Endothelial cell of umbilical vein (primary cell): ENCODE data around the gene WDFY2. TPM values are rescaled to one million over a fixed set of nuclear protein-coding genes. Genes with fewer than 3 reads are reported as not detected.

Experiments used
- BruUV-seq: library from RNA; stranded (reverse); fragments of 400-500 nt; replicated peaks from 2 replicates; lab custom pipeline; 2021; lab: Mats Ljungman, UMichigan
- CTCF ChIA-PET: fragments of 300-600, 350-600 bp; sonication (Branson Sonifier 250); formaldehyde crosslinking; loops from one replicate; lab custom pipeline; 2021; ENCODE audit warnings: antibody characterized with exemption, inconsistent platforms; lab: Charles Lee
- POLR2A ChIA-PET: fragments of 300-600, 350-600 bp; sonication (Branson Sonifier 250); formaldehyde crosslinking; loops from one replicate; lab custom pipeline; 2021; ENCODE audit warnings: antibody characterized with exemption, inconsistent platforms; lab: Charles Lee
- DNase-seq: peaks from one replicate; pipeline ENCODE4 v3.0.0-alpha.2; 2011; ENCODE audit warnings: low read depth, low spot score
- FAIRE-seq: peaks from 2 replicates; lab custom pipeline; 2011; peaks lifted over from hg19 to GRCh38; lab: Jason Lieb, UNC
- H2AFZ ChIP-seq: 2 replicates; pipeline ENCODE4 v1.6.0; 2012; ENCODE audit warnings: low read depth, low read length, control low read depth, inconsistent platforms
- H3K27ac ChIP-seq: 2 replicates; pipeline ENCODE4 v1.5.1; 2011; ENCODE audit warnings: low read depth, mild to moderate bottlenecking, control low read depth, low read length, moderate library complexity; ENCODE audit not compliant: insufficient read depth
- H3K27me3 ChIP-seq, 2 experiments: 2 replicates each; pipeline versions ENCODE4 v1.6.0 to v1.6.1; 2011; ENCODE audit warnings: low read length in 2 of 2, mixed read lengths in 1 of 2; ENCODE audit not compliant: control insufficient read depth in 2 of 2, insufficient read depth in 2 of 2
- H3K36me3 ChIP-seq, 2 experiments: 2 replicates in 1 of 2; 3 replicates in 1 of 2; pipeline ENCODE4 v1.5.1; 2011; ENCODE audit warnings: low read length in 2 of 2, mild to moderate bottlenecking in 1 of 2, moderate library complexity in 1 of 2; ENCODE audit not compliant: control insufficient read depth in 2 of 2, insufficient read depth in 2 of 2; ENCODE audit errors: extremely low read depth in 1 of 2
- H3K4me1 ChIP-seq: 3 replicates; pipeline ENCODE4 v1.5.1; 2011; ENCODE audit warnings: mild to moderate bottlenecking, low read length; ENCODE audit not compliant: control insufficient read depth, insufficient read depth; ENCODE audit errors: extremely low read depth
- H3K4me2 ChIP-seq: 2 replicates; pipeline ENCODE4 v1.6.1; 2011; ENCODE audit warnings: low read length, control low read depth, mixed read lengths; ENCODE audit not compliant: insufficient read depth
- H3K4me3 ChIP-seq, 3 experiments: fragments of 200-600 bp in 1 of 3; sonication (generic), shearing (Covaris generic) in 1 of 3; replicated peaks in 1 of 3; 2 replicates each; pipeline ENCODE4 v1.5.1; 2011 to 2016; ENCODE audit warnings: control low read depth in 3 of 3, low read length in 3 of 3, mild to moderate bottlenecking in 2 of 3, inconsistent platforms in 1 of 3, low read depth in 1 of 3, moderate library complexity in 1 of 3; ENCODE audit not compliant: insufficient read depth in 1 of 3
- H3K79me2 ChIP-seq: 2 replicates; pipeline ENCODE4 v1.6.0; 2012; ENCODE audit warnings: low read length, inconsistent platforms; ENCODE audit not compliant: control insufficient read depth, insufficient read depth
- H3K9ac ChIP-seq: replicated peaks from 2 replicates; pipeline ENCODE3; 2011; ENCODE audit warnings: low read length, control low read depth; ENCODE audit not compliant: insufficient read depth; ENCODE audit errors: extremely low read depth
- H3K9me1 ChIP-seq: replicated peaks from 3 replicates; pipeline ENCODE4 v1.6.0; 2011; ENCODE audit warnings: mild to moderate bottlenecking, low read length; ENCODE audit not compliant: control insufficient read depth, insufficient read depth; ENCODE audit errors: extremely low read depth
- H3K9me3 ChIP-seq: replicated peaks from 2 replicates; pipeline ENCODE4 v1.5.1; 2012; ENCODE audit warnings: low read length, inconsistent platforms; ENCODE audit not compliant: control insufficient read depth, insufficient read depth
- H4K20me1 ChIP-seq: replicated peaks from 2 replicates; pipeline ENCODE3; 2011; ENCODE audit warnings: mild to moderate bottlenecking, low read length; ENCODE audit not compliant: control insufficient read depth, insufficient read depth; ENCODE audit errors: extremely low read depth
- CTCF ChIP-seq, 2 donors: IDR thresholded peaks; 1 replicate in 1 of 2; 2 replicates in 1 of 2; pipeline ENCODE4 v1.5.1; 2011; ENCODE audit warnings: low read length in 2 of 2, mild to moderate bottlenecking in 2 of 2, moderate library complexity in 2 of 2, control low read depth in 1 of 2, inconsistent platforms in 1 of 2, low read depth in 1 of 2; ENCODE audit not compliant: insufficient read depth in 1 of 2; ENCODE audit errors: extremely low read depth in 1 of 2
- EZH2 ChIP-seq: IDR thresholded peaks from 2 replicates; pipeline ENCODE4 v1.6.1; 2012; ENCODE audit warnings: borderline replicate concordance, low read depth, mild to moderate bottlenecking, moderate library complexity, low read length, inconsistent platforms; ENCODE audit not compliant: severe bottlenecking
- FOS ChIP-seq: IDR thresholded peaks from 2 replicates; pipeline ENCODE4 v1.6.1; 2011; ENCODE audit warnings: mild to moderate bottlenecking, low read length, moderate library complexity, borderline replicate concordance; ENCODE audit not compliant: insufficient read depth
- GATA2 ChIP-seq: IDR thresholded peaks from 2 replicates; pipeline ENCODE4 v1.7.0; 2011; ENCODE audit warnings: low read depth, mild to moderate bottlenecking, moderate library complexity, mixed read lengths, low read length; ENCODE audit not compliant: insufficient read length, insufficient read depth
- JUN ChIP-seq: IDR thresholded peaks from 2 replicates; pipeline ENCODE4 v1.6.1; 2011; ENCODE audit warnings: borderline replicate concordance, low read depth; ENCODE audit not compliant: insufficient read length, insufficient read depth
- MAX ChIP-seq: IDR thresholded peaks from 2 replicates; pipeline ENCODE4 v1.6.1; 2011; ENCODE audit not compliant: insufficient read depth, insufficient read length
- MYC ChIP-seq: IDR thresholded peaks from one replicate; pipeline ENCODE4 v1.6.1; 2011; ENCODE audit warnings: mild to moderate bottlenecking, low read depth, low read length
- POLR2A ChIP-seq: IDR thresholded peaks from 2 replicates; pipeline ENCODE4 v1.6.1; 2012; ENCODE audit warnings: low read depth, mild to moderate bottlenecking, control low read depth, low read length
- POLR2AphosphoS5 ChIP-seq: IDR thresholded peaks from 2 replicates; pipeline ENCODE4 v1.6.1; 2012; ENCODE audit warnings: low read depth, mild to moderate bottlenecking, control low read depth, low read length, moderate library complexity; ENCODE audit not compliant: insufficient read depth
- dilution Hi-C: fragments of 300-500 bp; cut with MboI; formaldehyde crosslinking; loops from one replicate; pipeline ENCODE4 v1.15.0; 2019; ENCODE audit warnings: low sequenced_read_pairs; ENCODE audit not compliant: extremely low pct_ligation_motif_present
- intact Hi-C: fragments of 100-400 bp; cut with micrococcal nuclease; formaldehyde crosslinking; loops from one replicate; pipeline ENCODE4 v1.10.0; 2022
- polyA plus RNA-seq, 4 experiments: library from polyadenylated mRNA; depleted of rRNA in 3 of 4; stranded (reverse) in 3 of 4; unstranded in 1 of 4; fragments of >200 nt; gene quantifications; 2 replicates each; pipeline versions ENCODE4 v1.2.1 to v1.2.3, GENCODE V29; 2011 to 2012; ENCODE audit warnings: missing spikeins in 1 of 4
- total RNA-seq: library from RNA; stranded (reverse); gene quantifications from 2 replicates; pipeline ENCODE4 v1.2.3, GENCODE V29; 2021

WDFY2 gene
- total and polyA plus RNA-seq, 2 donors (not counting 3 experiments of a cell fraction or from before 2014, with no cell fraction given) = 2.1 to 5.5 TPM

- no peak overlapping the region for H3K4me2 ChIP-seq
- no peaks in the 10 kb centered on the region for H3K9me3 ChIP-seq
- dilution Hi-C loops (no loop called here), intact Hi-C loops (loop anchor here (10.0 kb wide), 1 partner anchor 646 kb away; the partner anchor contains the start of genes CKAP2 and VPS36)
- POLR2A ChIA-PET = no interaction called here
- no peaks in the 10 kb centered on the region for H3K9me1 ChIP-seq
- TF ChIP-seq CTCF (IDR thresholded peaks at IDR 0.05; ENCODE audit: extremely low read depth in 1 of 2, insufficient read depth in 1 of 2, low read depth in 1 of 2, low read length in 2 of 2) (no peak), POLR2A (no peak), POLR2AphosphoS5 (no peak), GATA2 (no peak), FOS (no peak)
- H3K4me3 ChIP-seq = no peak overlapping the region
- DNase-seq (no peak), FAIRE-seq (no peak)
- H3K27me3 ChIP-seq = no peaks in the 10 kb centered on the region
- H4K20me1 ChIP-seq = no peaks in the 10 kb centered on the region
- no peaks in the 10 kb centered on the region for H3K36me3 ChIP-seq
- peaks cover 19% of the 10 kb centered on the region for H3K4me1 ChIP-seq
- no peak overlapping the region for H3K9ac ChIP-seq
- no peaks in the 10 kb centered on the region for H3K79me2 ChIP-seq
- CTCF ChIA-PET = no interaction called here
- no peak overlapping the region for H2AFZ ChIP-seq
- H3K27ac ChIP-seq = no peak overlapping the region
- BruUV-seq = no TSS peak
These were observed 224.5 kb downstream of the WDFY2 start for GRCh38 chr13:51808811-51809210.

- BruUV-seq = no TSS peak
- Histone ChIP-seq H3K4me2 (no peak overlapping the region), H2AFZ (peak overlapping the region; percentile 19), H4K20me1 (no peaks in the 10 kb centered on the region), H3K9me3 (no peaks in the 10 kb centered on the region), H3K36me3 (no peaks in the 10 kb centered on the region), H3K27ac (no peak overlapping the region), H3K4me1 (peaks cover 13% of the 10 kb centered on the region), H3K9me1 (no peaks in the 10 kb centered on the region), H3K4me3 (no peak overlapping the region), H3K79me2 (no peaks in the 10 kb centered on the region), H3K27me3 (peaks cover 0 to 5% of the 10 kb centered on the region in 2 experiments), H3K9ac (no peak overlapping the region)
- TF ChIP-seq POLR2AphosphoS5 (no peak), POLR2A (no peak), FOS (no peak), CTCF (IDR thresholded peaks at IDR 0.05; ENCODE audit: extremely low read depth in 1 of 2, insufficient read depth in 1 of 2, low read depth in 1 of 2, low read length in 2 of 2) (no peak), JUN (no peak), MYC (no peak), EZH2 (no peak), GATA2 (no peak), MAX (no peak)
- DNase-seq (no peak), FAIRE-seq (no peak)
- ChIA-PET POLR2A (interaction anchor here (0.9 kb wide), 1 partner anchor 358 kb away, joined by 4 read pairs; the partner anchor contains the start of gene INTS6), CTCF (interaction anchor here (0.9 to 2.0 kb wide), 5 partner anchors 12 to 686 kb away, joined by 3 to 5 read pairs (median 3); partner anchors contain the start of gene NEK5)
- dilution Hi-C loops = no loop called here
- intact Hi-C loops = no loop called here
These were observed 226.8 kb downstream of the WDFY2 start for GRCh38 chr13:51811046-51811445.
